NCI-H146 treated with DMSO at 0.1 percent for 48 hours (cell line): ENCODE results near the gene HDAC4.

Source experiments
- DNase-seq: peaks from one replicate; lab custom pipeline; 2025; ENCODE audit not compliant: unreplicated experiment; lab: John Stamatoyannopoulos, UW

The HDAC4 gene

GRCh38 chr2:239116456-239117246 lies 284.2 kb downstream of the HDAC4 start:
- DNase-seq, result no peak

- no peak for DNase-seq
These were observed 285.2 kb downstream of the HDAC4 start for GRCh38 chr2:239115616-239116015.

GRCh38 chr2:239114616-239115265 lies 286.1 kb downstream of the HDAC4 start:
- no peak for DNase-seq

- no peak for DNase-seq
These were observed 286.7 kb downstream of the HDAC4 start for GRCh38 chr2:239114119-239114581.

GRCh38 chr2:239113615-239114014 lies 287.2 kb downstream of the HDAC4 start:
- no peak for DNase-seq

- DNase-seq, result no peak
These were observed 287.6 kb downstream of the HDAC4 start for GRCh38 chr2:239113171-239113570.

GRCh38 chr2:239112127-239112774 lies 288.6 kb downstream of the HDAC4 start:
- no peak for DNase-seq

GRCh38 chr2:239111401-239112100 lies 289.3 kb downstream of the HDAC4 start:
- no peak for DNase-seq

GRCh38 chr2:239110595-239111048 lies 290.2 kb downstream of the HDAC4 start:
- no peak for DNase-seq

GRCh38 chr2:239109928-239110545 lies 290.8 kb downstream of the HDAC4 start:
- DNase-seq, result no peak

GRCh38 chr2:239109041-239109927 lies 291.5 kb downstream of the HDAC4 start:
- peak; percentile 63 for DNase-seq

- no peak for DNase-seq
These were observed 292.4 kb downstream of the HDAC4 start for GRCh38 chr2:239108459-239108858.

- no peak for DNase-seq
These were observed 292.9 kb downstream of the HDAC4 start for GRCh38 chr2:239107936-239108335.

GRCh38 chr2:239106966-239107365 lies 293.9 kb downstream of the HDAC4 start:
- no peak for DNase-seq

GRCh38 chr2:239106314-239106908 lies 294.4 kb downstream of the HDAC4 start:
- no peak for DNase-seq

GRCh38 chr2:239105234-239105633 lies 295.6 kb downstream of the HDAC4 start:
- DNase-seq, result no peak

GRCh38 chr2:239104800-239105199 lies 296.0 kb downstream of the HDAC4 start:
- no peak for DNase-seq

GRCh38 chr2:239103125-239104098 lies 297.4 kb downstream of the HDAC4 start:
- no peak for DNase-seq
